Activated naive CD8-positive, alpha-beta T cell treated with anti-CD3 and anti-CD28 coated beads for 36 hours (primary cell): ENCODE results near the gene AGBL4. TPM values are rescaled to one million over a fixed set of nuclear protein-coding genes. Genes with fewer than 3 reads are reported as not detected.

ENCODE experiments used
- DNase-seq: peaks from one replicate; pipeline ENCODE4 v3.0.0; 2021
- H3K27ac Mint-ChIP-seq: one replicate; pipeline ENCODE4 v1.8.0; 2022; ENCODE audit warnings: mild to moderate bottlenecking, moderate library complexity, mixed read lengths
- H3K27me3 Mint-ChIP-seq: one replicate; pipeline ENCODE4 v1.8.0; 2022; ENCODE audit warnings: mild to moderate bottlenecking, mixed read lengths
- H3K36me3 Mint-ChIP-seq: one replicate; pipeline ENCODE4 v1.8.0; 2021; ENCODE audit warnings: mild to moderate bottlenecking, mixed read lengths
- H3K4me1 Mint-ChIP-seq: one replicate; pipeline ENCODE4 v1.8.0; 2021; ENCODE audit warnings: mixed read lengths
- H3K4me3 Mint-ChIP-seq: one replicate; pipeline ENCODE4 v1.8.0; 2022; ENCODE audit warnings: mild to moderate bottlenecking, moderate library complexity, mixed read lengths
- H3K9me3 Mint-ChIP-seq: one replicate; pipeline ENCODE4 v1.8.0; 2022; ENCODE audit warnings: mixed read lengths
- total RNA-seq, 2 experiments: library from RNA; stranded (reverse); gene quantifications; one replicate each; pipeline ENCODE4 v1.2.3, GENCODE V29; 2021

AGBL4 gene
- total RNA-seq, 2 experiments from 2014 or later = 0.14 TPM; not detected in 1

DNA sequence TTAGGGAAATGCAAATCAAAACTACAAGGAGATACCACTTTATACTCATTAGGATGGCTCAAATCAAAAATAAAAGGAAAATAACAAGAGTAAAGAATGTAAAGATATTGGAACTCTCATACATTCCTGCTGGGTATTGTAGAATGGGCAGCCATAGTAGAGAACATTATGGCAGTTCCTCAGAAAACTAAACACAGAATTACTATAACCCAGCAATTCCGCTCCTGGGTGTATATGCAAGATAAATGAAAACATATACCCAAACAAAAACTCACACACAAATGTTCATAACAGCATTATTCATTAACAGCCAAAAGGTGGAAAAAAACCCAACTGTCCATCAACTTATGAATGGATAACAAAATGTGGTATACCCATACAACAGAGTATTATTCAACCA lies 1258.4 kb downstream of the AGBL4 start:
- no peak overlapping the region for H3K4me3 Mint-ChIP-seq
- no peaks in the 10 kb centered on the region for H3K27me3 Mint-ChIP-seq
- DNase-seq = no peak
- H3K4me1 Mint-ChIP-seq = peaks cover 30% of the 10 kb centered on the region
- no peaks in the 10 kb centered on the region for H3K9me3 Mint-ChIP-seq
- H3K27ac Mint-ChIP-seq = no peak overlapping the region
- H3K36me3 Mint-ChIP-seq = peaks cover 51% of the 10 kb centered on the region

DNA sequence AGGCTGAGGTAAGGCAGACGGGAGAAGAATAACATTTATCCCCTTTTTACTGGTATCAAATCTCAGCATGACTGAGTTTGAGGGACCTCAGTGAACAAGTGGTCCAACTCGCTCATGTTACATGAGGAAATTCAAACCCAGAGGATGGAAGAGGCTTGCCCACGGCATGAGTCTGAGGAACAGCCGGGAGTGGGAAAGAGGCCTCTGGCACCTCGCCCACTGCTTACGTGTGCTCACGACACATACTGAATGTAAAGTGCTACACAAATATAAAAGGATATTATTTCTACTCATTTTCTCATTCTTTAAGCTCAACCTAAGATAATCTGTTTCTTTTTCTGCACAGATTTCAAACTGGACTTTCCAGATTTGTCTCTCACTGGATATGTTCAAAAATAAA lies 1261.8 kb downstream of the AGBL4 start:
- DNase-seq = no peak
- Mint-ChIP-seq H3K4me1 (peaks cover 30% of the 10 kb centered on the region), H3K36me3 (peaks cover 55% of the 10 kb centered on the region)

DNA sequence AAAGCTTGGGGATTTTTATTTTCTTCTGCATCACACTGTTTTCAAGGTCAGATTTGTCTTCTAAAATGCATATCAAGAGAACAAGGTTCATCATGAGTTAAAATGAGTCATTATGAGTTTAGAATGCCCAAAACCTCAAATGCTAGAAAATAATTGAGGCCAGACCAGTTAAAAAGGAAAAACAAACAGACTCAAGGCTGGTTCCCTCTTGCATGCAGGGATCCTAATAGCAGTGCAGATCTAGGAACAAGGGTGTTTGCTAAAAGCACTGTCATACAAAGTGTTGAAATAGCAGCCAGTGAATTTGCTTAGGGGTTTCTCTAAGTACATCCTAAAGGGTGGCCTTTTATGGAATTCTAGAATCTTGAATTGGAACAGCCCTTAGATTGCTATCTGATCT lies 1262.3 kb downstream of the AGBL4 start:
- Mint-ChIP-seq H3K36me3 (peaks cover 55% of the 10 kb centered on the region), H3K27ac (no peak overlapping the region), H3K9me3 (no peaks in the 10 kb centered on the region), H3K4me1 (peaks cover 33% of the 10 kb centered on the region), H3K27me3 (no peaks in the 10 kb centered on the region), H3K4me3 (no peak overlapping the region)
- DNase-seq = no peak

More for the DNA sequence above, 1261.8 kb downstream of the AGBL4 start:
- Mint-ChIP-seq H3K27ac (no peak overlapping the region), H3K9me3 (no peaks in the 10 kb centered on the region), H3K4me3 (no peak overlapping the region), H3K27me3 (no peaks in the 10 kb centered on the region)

DNA sequence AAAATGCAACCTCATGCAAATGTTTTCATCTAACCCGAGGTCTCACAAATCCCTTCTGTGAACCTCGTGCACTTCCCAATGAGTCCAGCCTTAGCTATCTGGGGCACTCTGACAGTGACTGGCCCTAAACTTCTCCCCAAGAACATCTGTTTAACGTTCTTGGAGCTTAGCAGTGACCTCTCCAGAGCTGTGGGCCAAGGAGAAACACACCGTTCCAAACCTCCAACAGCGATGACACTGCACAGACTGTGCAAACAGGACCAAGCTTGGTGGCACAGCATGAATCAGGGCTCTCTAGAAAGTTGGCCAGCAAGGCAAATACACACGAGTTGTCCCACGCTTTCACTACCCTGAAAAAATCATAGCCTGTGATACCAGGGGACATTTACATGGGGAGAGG lies 1262.9 kb downstream of the AGBL4 start:
- H3K36me3 Mint-ChIP-seq = peaks cover 56% of the 10 kb centered on the region
- H3K4me3 Mint-ChIP-seq = no peak overlapping the region
- peaks cover 36% of the 10 kb centered on the region for H3K4me1 Mint-ChIP-seq
- H3K27ac Mint-ChIP-seq = no peak overlapping the region
- no peak for DNase-seq
- no peaks in the 10 kb centered on the region for H3K9me3 Mint-ChIP-seq
- no peaks in the 10 kb centered on the region for H3K27me3 Mint-ChIP-seq

DNA sequence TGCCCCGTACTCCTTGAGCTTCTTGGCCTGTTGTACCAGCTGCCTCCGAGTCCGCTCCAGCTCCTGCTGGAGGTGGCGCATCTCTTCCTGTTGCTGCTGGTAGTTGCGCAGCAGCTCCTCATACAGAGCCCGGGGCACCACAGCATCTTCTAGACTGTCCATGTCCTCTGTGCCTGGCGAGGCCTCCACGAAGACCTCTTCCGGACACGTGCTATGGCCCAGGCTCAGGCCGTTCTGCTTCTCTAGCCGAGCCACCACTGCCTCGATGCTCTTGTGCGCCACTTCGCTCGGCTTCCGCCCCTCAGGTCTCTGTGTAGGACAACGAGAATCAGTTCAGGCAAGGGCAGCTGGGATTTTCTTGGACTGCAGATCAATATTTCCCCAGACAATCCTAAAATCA lies 1264.8 kb downstream of the AGBL4 start:
- no peaks in the 10 kb centered on the region for H3K9me3 Mint-ChIP-seq
- H3K27me3 Mint-ChIP-seq = no peaks in the 10 kb centered on the region
- H3K36me3 Mint-ChIP-seq = peaks cover 49% of the 10 kb centered on the region
- no peak overlapping the region for H3K4me3 Mint-ChIP-seq
- no peak overlapping the region for H3K27ac Mint-ChIP-seq
- no peak for DNase-seq
- H3K4me1 Mint-ChIP-seq = peaks cover 32% of the 10 kb centered on the region

DNA sequence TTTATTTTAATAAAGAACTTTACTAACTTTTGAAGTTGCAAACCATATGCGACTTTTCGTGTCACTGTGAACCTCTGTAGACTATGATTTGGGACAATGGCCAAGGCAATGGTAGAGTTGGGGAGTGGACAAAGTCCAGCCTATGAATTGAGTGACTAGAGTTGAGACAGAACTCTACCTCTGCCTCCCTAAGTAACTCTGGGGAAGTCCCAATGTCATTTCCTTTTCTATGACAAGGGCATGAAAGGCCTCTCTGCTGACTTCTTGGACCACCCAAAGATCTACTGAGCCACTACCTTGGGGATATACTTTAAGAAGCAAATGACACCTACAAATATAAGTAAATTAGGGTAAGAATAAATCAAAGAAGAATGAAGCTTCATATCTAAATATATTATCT lies 1266.4 kb downstream of the AGBL4 start:
- Mint-ChIP-seq H3K4me1 (peaks cover 31% of the 10 kb centered on the region), H3K36me3 (peaks cover 45% of the 10 kb centered on the region), H3K27me3 (no peaks in the 10 kb centered on the region), H3K9me3 (no peaks in the 10 kb centered on the region), H3K4me3 (no peak overlapping the region), H3K27ac (peak overlapping the region; percentile 57)
- no peak for DNase-seq

DNA sequence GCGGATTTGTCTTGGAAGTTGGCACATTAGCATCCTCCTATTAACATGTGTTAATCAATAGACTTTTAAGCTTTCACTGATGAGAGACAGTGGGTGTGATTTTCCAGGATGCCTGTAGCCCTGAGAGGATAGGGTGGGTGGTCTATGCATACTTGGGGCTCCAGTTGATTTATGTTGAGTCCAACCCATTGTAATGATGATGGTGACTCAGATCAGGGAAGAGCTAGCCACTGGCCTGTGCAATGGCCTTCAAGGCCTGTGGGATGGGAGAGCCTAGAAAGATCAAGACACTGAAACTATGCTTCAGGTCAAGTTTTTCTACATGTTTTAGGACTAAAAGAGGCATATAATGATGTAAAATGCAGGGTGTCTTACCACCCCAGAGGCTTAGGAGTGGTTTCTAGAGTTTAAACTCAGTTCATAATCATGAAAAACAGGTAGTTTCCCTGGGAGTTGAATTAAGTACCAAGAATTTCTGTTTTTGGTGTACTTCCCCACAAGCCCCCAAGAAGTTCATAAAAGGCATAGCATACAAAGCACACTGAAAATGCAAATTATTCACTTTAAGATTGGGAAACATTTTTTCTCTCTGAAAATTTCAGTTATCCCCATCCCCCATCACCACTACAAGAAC lies 1267.0 kb downstream of the AGBL4 start:
- DNase-seq = no peak
- H3K27me3 Mint-ChIP-seq = no peaks in the 10 kb centered on the region
- peak overlapping the region; percentile 66 for H3K27ac Mint-ChIP-seq
- H3K4me3 Mint-ChIP-seq = no peak overlapping the region
- peaks cover 31% of the 10 kb centered on the region for H3K4me1 Mint-ChIP-seq
- H3K9me3 Mint-ChIP-seq = no peaks in the 10 kb centered on the region
- H3K36me3 Mint-ChIP-seq = peaks cover 46% of the 10 kb centered on the region

DNA sequence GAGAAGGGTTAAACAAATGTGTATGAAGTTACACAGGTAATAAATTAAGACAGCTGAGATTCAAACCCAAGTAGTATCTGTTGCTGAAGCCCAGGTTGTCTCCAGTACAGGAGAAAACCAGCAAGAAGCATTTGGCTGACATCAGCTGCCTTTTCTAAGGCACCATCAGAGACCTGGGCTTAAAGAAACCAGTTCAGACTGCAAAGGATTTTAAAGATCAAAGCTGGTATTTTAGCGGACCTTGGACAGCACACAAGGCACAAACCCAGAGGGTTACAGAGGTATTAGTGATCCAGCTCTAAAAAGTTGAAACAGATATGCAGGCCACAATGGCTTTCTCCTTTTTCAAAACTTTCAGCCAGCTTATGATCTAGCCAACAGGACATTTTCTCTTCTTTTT lies 1270.5 kb downstream of the AGBL4 start:
- DNase-seq = no peak
- Mint-ChIP-seq H3K4me1 (peaks cover 23% of the 10 kb centered on the region), H3K27me3 (no peaks in the 10 kb centered on the region), H3K4me3 (no peak overlapping the region), H3K9me3 (no peaks in the 10 kb centered on the region), H3K36me3 (peaks cover 31% of the 10 kb centered on the region), H3K27ac (no peak overlapping the region)

DNA sequence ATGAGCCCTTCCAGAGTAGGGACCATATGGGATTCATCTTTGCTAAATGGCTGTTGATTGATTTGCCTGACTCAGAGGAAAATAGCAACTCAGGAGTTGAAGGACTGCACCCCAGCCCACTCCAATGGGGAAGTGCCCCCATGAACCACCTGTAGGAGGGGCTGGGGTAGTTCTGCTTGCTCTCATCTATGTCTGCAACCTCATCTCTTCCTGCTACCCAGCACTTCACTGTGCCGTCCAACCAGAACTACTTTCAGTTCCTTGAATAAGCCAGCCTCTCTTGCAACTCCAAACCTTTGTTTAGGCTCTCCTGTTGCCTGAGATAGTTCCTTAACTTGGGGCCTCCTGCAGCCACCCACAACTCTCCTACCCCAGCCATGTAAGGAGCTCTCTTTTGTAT lies 1273.6 kb downstream of the AGBL4 start:
- H3K4me1 Mint-ChIP-seq = peaks cover 4% of the 10 kb centered on the region
- H3K9me3 Mint-ChIP-seq = no peaks in the 10 kb centered on the region
- no peaks in the 10 kb centered on the region for H3K27me3 Mint-ChIP-seq
- H3K27ac Mint-ChIP-seq = no peak overlapping the region
- no peak overlapping the region for H3K4me3 Mint-ChIP-seq
- peaks cover 23% of the 10 kb centered on the region for H3K36me3 Mint-ChIP-seq
- no peak for DNase-seq

DNA sequence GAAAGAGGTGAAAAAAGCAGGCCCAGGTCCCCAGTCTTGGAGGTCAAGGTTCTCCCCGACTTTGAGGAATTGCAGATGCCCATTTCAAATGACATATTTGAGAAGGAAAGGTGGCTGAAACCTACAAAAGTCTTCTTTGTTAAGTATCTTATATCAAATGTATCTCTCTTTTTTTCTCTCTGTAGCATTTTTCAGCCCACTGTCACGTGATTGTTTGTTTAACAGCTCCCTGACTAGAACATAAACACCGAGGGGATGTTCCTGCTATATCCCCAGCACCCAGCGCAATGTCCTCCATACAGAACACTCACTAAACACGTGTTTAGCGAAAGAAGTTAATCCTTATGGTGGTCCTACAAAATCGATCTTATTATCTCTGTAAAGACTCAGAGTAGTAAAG lies 1274.7 kb downstream of the AGBL4 start:
- Mint-ChIP-seq H3K36me3 (peaks cover 24% of the 10 kb centered on the region), H3K27ac (no peak overlapping the region), H3K4me1 (peaks cover 4% of the 10 kb centered on the region), H3K27me3 (no peaks in the 10 kb centered on the region), H3K9me3 (no peaks in the 10 kb centered on the region), H3K4me3 (no peak overlapping the region)
- DNase-seq = no peak

DNA sequence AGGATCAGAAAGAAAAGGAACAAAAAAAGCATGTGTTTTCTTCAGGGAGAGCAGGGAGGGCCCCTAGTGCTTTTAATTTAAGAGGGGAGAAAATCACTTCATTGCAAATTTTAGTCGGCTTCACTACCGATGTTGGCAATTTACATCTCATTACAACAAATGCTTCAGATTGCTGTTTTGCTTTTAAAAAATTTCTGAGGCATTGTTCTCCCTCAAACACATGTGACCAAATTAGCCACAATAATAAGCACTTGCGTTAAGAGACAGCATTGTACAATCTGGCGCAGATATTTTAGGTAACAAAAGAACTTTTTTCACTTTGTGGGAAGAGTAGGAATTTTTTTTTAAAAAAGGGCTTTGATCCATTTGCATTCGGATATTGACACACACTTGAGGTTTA lies 1276.8 kb downstream of the AGBL4 start:
- H3K4me1 Mint-ChIP-seq = peaks cover 4% of the 10 kb centered on the region
- H3K27me3 Mint-ChIP-seq = no peaks in the 10 kb centered on the region
- H3K27ac Mint-ChIP-seq = no peak overlapping the region
- DNase-seq = no peak
- no peaks in the 10 kb centered on the region for H3K9me3 Mint-ChIP-seq
- H3K4me3 Mint-ChIP-seq = no peak overlapping the region
- peaks cover 27% of the 10 kb centered on the region for H3K36me3 Mint-ChIP-seq

DNA sequence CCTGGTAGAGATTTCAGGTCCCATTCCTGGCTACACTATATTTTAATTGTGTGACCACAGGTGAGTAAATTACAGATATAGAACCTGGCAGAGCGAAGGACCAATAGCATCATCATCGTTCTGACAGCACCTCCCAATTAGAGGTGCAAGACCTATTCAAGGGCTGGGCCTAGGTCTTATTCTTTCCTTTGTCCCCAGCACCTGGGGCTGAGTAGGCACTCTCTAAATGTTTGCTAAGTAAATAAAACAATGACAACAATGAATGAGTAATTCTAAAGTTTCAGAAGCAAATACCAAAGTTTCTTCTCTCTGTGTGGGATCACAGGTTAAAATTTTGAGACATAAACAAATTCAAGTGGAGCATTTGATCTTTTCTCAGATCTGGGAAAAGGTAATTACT lies 1279.7 kb downstream of the AGBL4 start:
- H3K36me3 Mint-ChIP-seq = peaks cover 38% of the 10 kb centered on the region
- H3K4me3 Mint-ChIP-seq = no peak overlapping the region
- no peak for DNase-seq
- no peak overlapping the region for H3K27ac Mint-ChIP-seq
- H3K4me1 Mint-ChIP-seq = no peaks in the 10 kb centered on the region
- H3K27me3 Mint-ChIP-seq = no peaks in the 10 kb centered on the region
- no peaks in the 10 kb centered on the region for H3K9me3 Mint-ChIP-seq

DNA sequence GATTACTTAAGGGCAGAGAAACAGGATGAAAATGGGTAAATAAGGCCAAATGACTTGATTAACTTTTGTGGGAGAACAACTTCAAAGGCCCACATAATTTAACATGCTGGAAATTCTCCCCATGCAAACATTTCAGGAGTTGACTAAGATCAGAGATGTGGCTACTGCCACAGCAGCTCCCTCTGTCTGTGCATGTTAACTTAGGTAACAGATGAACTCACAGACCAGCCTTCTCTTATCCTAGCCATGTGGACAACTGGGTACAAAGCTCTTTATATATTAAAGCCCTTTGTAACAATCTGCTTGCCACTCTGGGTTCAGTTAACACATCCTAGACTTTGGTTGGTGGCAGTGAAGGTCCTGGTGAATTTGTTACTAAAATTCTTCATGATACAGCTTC lies 1280.3 kb downstream of the AGBL4 start:
- no peak for DNase-seq

DNA sequence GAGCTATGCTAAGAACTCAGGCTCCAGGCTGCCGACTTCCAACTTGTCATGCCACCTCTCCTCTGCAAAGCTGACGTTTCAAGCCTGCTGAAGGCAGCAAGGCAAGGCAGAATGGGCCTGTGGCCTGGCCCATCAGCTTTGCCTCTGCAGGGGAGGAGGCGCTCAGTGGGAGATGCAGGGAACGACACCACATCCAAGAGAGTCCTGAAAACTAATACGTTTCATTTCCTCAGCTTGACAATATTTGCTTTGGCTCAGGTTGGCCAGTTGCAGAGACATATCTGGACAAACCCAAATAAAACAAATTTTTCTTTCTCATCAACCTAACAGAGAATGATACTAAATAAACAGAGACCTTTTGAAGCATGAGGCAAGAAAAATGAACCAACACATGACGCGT lies 1282.4 kb downstream of the AGBL4 start:
- Mint-ChIP-seq H3K4me1 (no peaks in the 10 kb centered on the region), H3K9me3 (no peaks in the 10 kb centered on the region), H3K27ac (no peak overlapping the region), H3K4me3 (no peak overlapping the region), H3K36me3 (peaks cover 35% of the 10 kb centered on the region), H3K27me3 (no peaks in the 10 kb centered on the region)
- DNase-seq = no peak

More for the DNA sequence above, 1280.3 kb downstream of the AGBL4 start:
- no peaks in the 10 kb centered on the region for H3K9me3 Mint-ChIP-seq
- H3K4me1 Mint-ChIP-seq = no peaks in the 10 kb centered on the region
- peaks cover 40% of the 10 kb centered on the region for H3K36me3 Mint-ChIP-seq
- no peaks in the 10 kb centered on the region for H3K27me3 Mint-ChIP-seq
- H3K4me3 Mint-ChIP-seq = no peak overlapping the region
- H3K27ac Mint-ChIP-seq = no peak overlapping the region

DNA sequence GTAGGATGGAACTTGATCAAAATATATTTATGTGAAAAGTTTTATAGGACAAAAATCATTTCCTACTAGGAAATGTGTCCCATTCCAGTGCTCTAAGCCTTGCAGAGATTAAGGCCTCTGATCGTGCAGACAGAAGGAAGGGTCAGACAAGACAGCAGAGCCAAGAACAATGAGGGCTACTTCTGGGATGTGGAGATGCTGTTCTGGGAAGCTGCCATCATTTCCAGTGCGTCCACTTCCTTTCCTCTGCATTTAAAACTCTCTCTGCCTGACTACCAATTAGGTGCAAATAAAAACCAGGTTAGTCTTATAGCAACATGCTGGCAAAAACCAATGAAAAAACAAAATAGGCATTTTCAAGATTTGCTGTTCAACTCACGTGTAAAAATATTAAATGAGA lies 1283.1 kb downstream of the AGBL4 start:
- Mint-ChIP-seq H3K4me3 (no peak overlapping the region), H3K9me3 (no peaks in the 10 kb centered on the region), H3K36me3 (peaks cover 39% of the 10 kb centered on the region), H3K27ac (no peak overlapping the region), H3K4me1 (no peaks in the 10 kb centered on the region), H3K27me3 (no peaks in the 10 kb centered on the region)
- DNase-seq = no peak

DNA sequence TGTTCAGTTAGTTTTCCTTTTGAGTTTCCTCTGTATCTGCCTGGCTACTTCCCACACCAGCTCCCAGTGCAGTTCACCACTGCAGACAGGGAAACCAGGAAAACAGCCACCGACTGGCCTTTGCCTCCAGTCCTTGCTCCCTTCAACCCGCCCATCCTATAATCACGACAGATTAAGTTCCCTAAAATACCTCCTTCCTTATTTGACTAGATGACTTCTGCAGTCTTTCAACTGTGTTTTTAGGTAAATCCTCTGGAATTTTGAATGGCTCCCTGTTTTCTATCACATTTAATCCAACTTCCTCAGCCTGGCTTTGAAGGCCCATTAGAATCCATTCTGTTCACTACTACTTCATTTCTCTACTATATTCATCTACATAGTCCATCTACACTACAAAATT lies 1284.7 kb downstream of the AGBL4 start:
- Mint-ChIP-seq H3K27ac (no peak overlapping the region), H3K9me3 (no peaks in the 10 kb centered on the region), H3K4me1 (no peaks in the 10 kb centered on the region), H3K4me3 (no peak overlapping the region), H3K27me3 (no peaks in the 10 kb centered on the region), H3K36me3 (peaks cover 45% of the 10 kb centered on the region)
- DNase-seq = no peak
